K562 (cell line): ENCODE data around the gene ITGA2B. TPM values are rescaled to one million over a fixed set of nuclear protein-coding genes. Genes with fewer than 3 reads are reported as not detected.

Experiments
- DACH1 ChIP-seq: fragments of 450-650 bp; IDR thresholded peaks from 2 replicates; pipeline ENCODE4 v1.6.1; 2018; ENCODE audit not compliant: partially characterized antibody
- EHMT2 ChIP-seq: fragments of 450-650 bp; IDR thresholded peaks from 2 replicates; pipeline ENCODE4 v1.6.1; 2018; ENCODE audit warnings: antibody characterized with exemption
- ELF4 ChIP-seq: fragments of 450-650 bp; formaldehyde crosslinking; IDR thresholded peaks from 2 replicates; pipeline ENCODE4 v1.4.0; 2022; ENCODE audit warnings: missing genetic modification characterization
- ETV5 ChIP-seq: sonication (generic); formaldehyde crosslinking; IDR thresholded peaks from 2 replicates; pipeline ENCODE4 v1.4.0; 2020; ENCODE audit warnings: low read depth, mild to moderate bottlenecking, missing genetic modification reagents
- FOSL1 ChIP-seq: fragments of 200-800 bp; sonication (Bioruptor generic); conservative IDR thresholded peaks from 2 replicates; pipeline ENCODE4 v1.6.1; 2016; ENCODE audit warnings: missing genetic modification characterization, missing compliant biosample characterization
- FUS ChIP-seq: fragments of 200-400 bp; formaldehyde crosslinking; optimal IDR thresholded peaks from 2 replicates; pipeline ENCODE3; 2017; ENCODE audit warnings: low read depth, low read length
- NR2C2 ChIP-seq, 2 experiments: fragments of 200-800 bp in 1 of 2; sonication (Bioruptor generic) in 1 of 2; sonication (generic) in 1 of 2; formaldehyde crosslinking in 1 of 2; IDR thresholded peaks; 2 replicates each; pipeline versions ENCODE4 v1.6.1 to v1.8.0; 2016 to 2022; ENCODE audit warnings: mild to moderate bottlenecking in 1 of 2, missing compliant biosample characterization in 1 of 2, missing genetic modification characterization in 1 of 2, missing genetic modification reagents in 1 of 2
- POLR2A ChIP-seq: fragments of 450-650 bp; conservative IDR thresholded peaks from 2 replicates; pipeline ENCODE4 v1.6.1; 2016
- RAD51 ChIP-seq: fragments of 450-650 bp; IDR thresholded peaks from 2 replicates; pipeline ENCODE4 v1.7.1; 2016; ENCODE audit warnings: low read depth, mild to moderate bottlenecking, borderline replicate concordance
- RBM15 ChIP-seq: fragments of 200-400 bp; formaldehyde crosslinking; IDR thresholded peaks from 2 replicates; pipeline ENCODE4 v1.6.1; 2018; ENCODE audit warnings: mild to moderate bottlenecking, low read length, moderate library complexity; ENCODE audit not compliant: insufficient read depth
- SREBF1 ChIP-seq: fragments of 150-350 bp; IDR thresholded peaks from 2 replicates; pipeline ENCODE4 v1.6.1; 2014; ENCODE audit warnings: antibody characterized with exemption, low read depth, low read length, borderline replicate concordance
- TAF7 ChIP-seq: fragments of 450-650 bp; IDR thresholded peaks from 2 replicates; pipeline ENCODE4 v1.6.1; 2016; ENCODE audit warnings: missing genetic modification characterization, missing compliant biosample characterization
- TEAD1 ChIP-seq, 2 experiments: fragments of 450-650 bp in 1 of 2; sonication (generic) in 1 of 2; formaldehyde crosslinking; IDR thresholded peaks; 2 replicates each; pipeline versions ENCODE4 v1.4.0 to v1.8.0; 2020 to 2022; ENCODE audit warnings: mild to moderate bottlenecking in 2 of 2, missing genetic modification reagents in 1 of 2
- ZFP1 ChIP-seq: fragments of 450-650 bp; formaldehyde crosslinking; IDR thresholded peaks from 2 replicates; pipeline ENCODE4 v1.4.0; 2020; ENCODE audit warnings: mild to moderate bottlenecking, mixed read lengths
- polyA plus RNA-seq, 8 experiments: library from polyadenylated mRNA; depleted of rRNA in 4 of 8; stranded (reverse) in 5 of 8; unstranded in 3 of 8; fragments of >200 nt; fragmentation: Nextera tagmentation in 2 of 8; fragmentation: Illumina TruSeq in 1 of 8; extraction: Ambion mirVana in 2 of 8; extraction: Trizol in 1 of 8; gene quantifications; 2 replicates each; pipeline versions ENCODE4 v1.2.1 to v1.2.3, GENCODE V29; 2011 to 2014; ENCODE audit warnings: inconsistent platforms in 1 of 8, missing spikeins in 1 of 8
- total RNA-seq, 7 experiments: library from RNA; depleted of rRNA in 6 of 7; stranded (reverse); fragments of >200 nt in 6 of 7; fragmentation: Illumina TruSeq in 2 of 7; extraction: Trizol in 2 of 7; gene quantifications; 2 replicates each; pipeline versions ENCODE4 v1.2.1 to v1.2.3, GENCODE V29; 2011 to 2021; ENCODE audit warnings: low replicate concordance in 1 of 7
- TF ChIP-seq, protein P1 (sequence below), 2 experiments: fragments of 450-650 bp; formaldehyde crosslinking in 1 of 2; IDR thresholded peaks; 2 replicates each; pipeline versions ENCODE4 v1.4.0 to v1.6.1; 2014 to 2020; ENCODE audit warnings: mild to moderate bottlenecking in 2 of 2, borderline replicate concordance in 1 of 2, low read depth in 1 of 2
- TF ChIP-seq, protein P2 (sequence below), 2 experiments: fragments of 200-800 bp in 1 of 2; sonication (Bioruptor generic) in 1 of 2; sonication (generic) in 1 of 2; formaldehyde crosslinking in 1 of 2; IDR thresholded peaks in 1 of 2; conservative IDR thresholded peaks in 1 of 2; 2 replicates each; pipeline versions ENCODE4 v1.5.0 to v1.6.1; 2016 to 2020; ENCODE audit warnings: missing compliant biosample characterization in 1 of 2, missing genetic modification characterization in 1 of 2, missing genetic modification reagents in 1 of 2

ITGA2B gene
- total and polyA plus RNA-seq, 9 of the 15 experiments (the other 6 are each of a cell fraction or from before 2014, with no cell fraction given), result 1.1 to 26.4 (median 5.6) TPM

DNA sequence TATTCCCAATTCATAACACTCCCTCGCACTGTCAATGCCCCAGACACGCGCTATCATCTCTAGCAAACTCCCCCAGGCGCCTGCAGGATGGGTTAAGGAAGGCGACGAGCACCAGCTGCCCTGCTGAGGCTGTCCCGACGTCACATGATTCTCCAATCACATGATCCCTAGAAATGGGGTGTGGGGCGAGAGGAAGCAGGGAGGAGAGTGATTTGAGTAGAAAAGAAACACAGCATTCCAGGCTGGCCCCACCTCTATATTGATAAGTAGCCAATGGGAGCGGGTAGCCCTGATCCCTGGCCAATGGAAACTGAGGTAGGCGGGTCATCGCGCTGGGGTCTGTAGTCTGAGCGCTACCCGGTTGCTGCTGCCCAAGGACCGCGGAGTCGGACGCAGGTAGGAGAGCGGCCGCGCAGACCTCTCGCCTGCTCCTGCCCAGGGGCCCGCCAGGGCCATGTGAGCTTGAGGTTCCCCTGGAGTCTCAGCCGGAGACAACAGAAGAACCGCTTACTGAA, 44.5 kb downstream of the ITGA2B start, which contains the start of gene GRN (continued):
- TF ChIP-seq, protein P1, sequence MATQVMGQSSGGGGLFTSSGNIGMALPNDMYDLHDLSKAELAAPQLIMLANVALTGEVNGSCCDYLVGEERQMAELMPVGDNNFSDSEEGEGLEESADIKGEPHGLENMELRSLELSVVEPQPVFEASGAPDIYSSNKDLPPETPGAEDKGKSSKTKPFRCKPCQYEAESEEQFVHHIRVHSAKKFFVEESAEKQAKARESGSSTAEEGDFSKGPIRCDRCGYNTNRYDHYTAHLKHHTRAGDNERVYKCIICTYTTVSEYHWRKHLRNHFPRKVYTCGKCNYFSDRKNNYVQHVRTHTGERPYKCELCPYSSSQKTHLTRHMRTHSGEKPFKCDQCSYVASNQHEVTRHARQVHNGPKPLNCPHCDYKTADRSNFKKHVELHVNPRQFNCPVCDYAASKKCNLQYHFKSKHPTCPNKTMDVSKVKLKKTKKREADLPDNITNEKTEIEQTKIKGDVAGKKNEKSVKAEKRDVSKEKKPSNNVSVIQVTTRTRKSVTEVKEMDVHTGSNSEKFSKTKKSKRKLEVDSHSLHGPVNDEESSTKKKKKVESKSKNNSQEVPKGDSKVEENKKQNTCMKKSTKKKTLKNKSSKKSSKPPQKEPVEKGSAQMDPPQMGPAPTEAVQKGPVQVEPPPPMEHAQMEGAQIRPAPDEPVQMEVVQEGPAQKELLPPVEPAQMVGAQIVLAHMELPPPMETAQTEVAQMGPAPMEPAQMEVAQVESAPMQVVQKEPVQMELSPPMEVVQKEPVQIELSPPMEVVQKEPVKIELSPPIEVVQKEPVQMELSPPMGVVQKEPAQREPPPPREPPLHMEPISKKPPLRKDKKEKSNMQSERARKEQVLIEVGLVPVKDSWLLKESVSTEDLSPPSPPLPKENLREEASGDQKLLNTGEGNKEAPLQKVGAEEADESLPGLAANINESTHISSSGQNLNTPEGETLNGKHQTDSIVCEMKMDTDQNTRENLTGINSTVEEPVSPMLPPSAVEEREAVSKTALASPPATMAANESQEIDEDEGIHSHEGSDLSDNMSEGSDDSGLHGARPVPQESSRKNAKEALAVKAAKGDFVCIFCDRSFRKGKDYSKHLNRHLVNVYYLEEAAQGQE (IDR thresholded peaks at IDR 0.05; ENCODE audit: borderline replicate concordance), result peak; percentile 87
- TF ChIP-seq, protein P1 (CRISPR knock-in tag; IDR thresholded peaks at IDR 0.05; ENCODE audit: low read depth), result no peak
- no peak for TF ChIP-seq FUS
- TF ChIP-seq EHMT2, result no peak
- peak; percentile 59 to 99; a peak in 3 of 4 replicates for TF ChIP-seq TEAD1 (CRISPR knock-in tag; IDR thresholded peaks at IDR 0.05)
- 0 out of 2 replicates have a peak, but pooled peaks have one; percentile 30 for TF ChIP-seq ELF4
- TF ChIP-seq TAF7, result peak; percentile 28; the same call in 1 of the 2 replicates
- TF ChIP-seq ETV5 (CRISPR knock-in tag), result peak; percentile 57; the same call in 1 of the 2 replicates
- TF ChIP-seq, protein P2, sequence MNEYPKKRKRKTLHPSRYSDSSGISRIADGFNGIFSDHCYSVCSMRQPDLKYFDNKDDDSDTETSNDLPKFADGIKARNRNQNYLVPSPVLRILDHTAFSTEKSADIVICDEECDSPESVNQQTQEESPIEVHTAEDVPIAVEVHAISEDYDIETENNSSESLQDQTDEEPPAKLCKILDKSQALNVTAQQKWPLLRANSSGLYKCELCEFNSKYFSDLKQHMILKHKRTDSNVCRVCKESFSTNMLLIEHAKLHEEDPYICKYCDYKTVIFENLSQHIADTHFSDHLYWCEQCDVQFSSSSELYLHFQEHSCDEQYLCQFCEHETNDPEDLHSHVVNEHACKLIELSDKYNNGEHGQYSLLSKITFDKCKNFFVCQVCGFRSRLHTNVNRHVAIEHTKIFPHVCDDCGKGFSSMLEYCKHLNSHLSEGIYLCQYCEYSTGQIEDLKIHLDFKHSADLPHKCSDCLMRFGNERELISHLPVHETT (CRISPR knock-in tag; conservative IDR thresholded peaks at IDR 0.05 in 1 of 2, IDR thresholded peaks at IDR 0.05 in 1 of 2), result peak in 1 of 2 experiments; percentile 31; a peak in 1 of 4 replicates
- TF ChIP-seq NR2C2 (CRISPR knock-in tag; IDR thresholded peaks at IDR 0.05), result peak; percentile 50; the same call in 1 of the 2 replicates
- TF ChIP-seq NR2C2 (tag; IDR thresholded peaks at IDR 0.05), result peak; percentile 61; the same call in 1 of the 2 replicates
- TF ChIP-seq DACH1, result peak; percentile 36
- TF ChIP-seq FOSL1, result no peak
- TF ChIP-seq RBM15, result no peak
- peak; percentile 99 for TF ChIP-seq RAD51
- TF ChIP-seq POLR2A, result peak; percentile 78
- peak; percentile 57; the same call in 1 of the 2 replicates for TF ChIP-seq SREBF1
- TF ChIP-seq ZFP1 (CRISPR knock-in tag), result no peak
